Astrocyte (in vitro differentiated cells and primary cell): ENCODE data around the gene SLC52A3.

Source experiments
- EZH2 ChIP-seq: IDR thresholded peaks from 2 replicates; pipeline ENCODE4 v1.6.1; 2012; ENCODE audit warnings: mild to moderate bottlenecking, low read length, inconsistent platforms; ENCODE audit not compliant: insufficient read depth
- TF ChIP-seq, protein P1 (sequence below): IDR thresholded peaks from 2 replicates; pipeline ENCODE4 v1.5.1; 2011; ENCODE audit warnings: low read depth, mild to moderate bottlenecking, inconsistent platforms, low read length, moderate library complexity; ENCODE audit not compliant: insufficient read depth

DNA sequence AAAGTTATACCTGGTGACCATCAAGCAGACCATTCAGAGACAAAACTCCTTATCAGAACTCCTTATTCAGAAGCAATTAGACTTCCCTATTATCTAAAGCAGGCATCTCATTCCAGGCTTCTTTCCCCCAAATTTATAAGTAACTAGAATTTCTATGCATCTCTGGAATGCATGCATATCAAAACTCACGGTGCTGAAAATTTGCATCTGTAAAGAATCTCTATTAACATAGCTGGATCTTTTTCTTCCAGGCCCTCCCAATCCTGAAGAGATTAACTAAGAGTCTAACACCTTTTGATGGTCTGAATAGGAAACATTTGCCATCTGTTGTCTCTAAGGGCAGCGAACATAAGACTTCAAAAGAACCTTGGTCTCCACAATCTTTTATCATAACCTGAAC lies 22.8 kb upstream of the SLC52A3 start:
- TF ChIP-seq EZH2: no peak
- TF ChIP-seq, protein P1, sequence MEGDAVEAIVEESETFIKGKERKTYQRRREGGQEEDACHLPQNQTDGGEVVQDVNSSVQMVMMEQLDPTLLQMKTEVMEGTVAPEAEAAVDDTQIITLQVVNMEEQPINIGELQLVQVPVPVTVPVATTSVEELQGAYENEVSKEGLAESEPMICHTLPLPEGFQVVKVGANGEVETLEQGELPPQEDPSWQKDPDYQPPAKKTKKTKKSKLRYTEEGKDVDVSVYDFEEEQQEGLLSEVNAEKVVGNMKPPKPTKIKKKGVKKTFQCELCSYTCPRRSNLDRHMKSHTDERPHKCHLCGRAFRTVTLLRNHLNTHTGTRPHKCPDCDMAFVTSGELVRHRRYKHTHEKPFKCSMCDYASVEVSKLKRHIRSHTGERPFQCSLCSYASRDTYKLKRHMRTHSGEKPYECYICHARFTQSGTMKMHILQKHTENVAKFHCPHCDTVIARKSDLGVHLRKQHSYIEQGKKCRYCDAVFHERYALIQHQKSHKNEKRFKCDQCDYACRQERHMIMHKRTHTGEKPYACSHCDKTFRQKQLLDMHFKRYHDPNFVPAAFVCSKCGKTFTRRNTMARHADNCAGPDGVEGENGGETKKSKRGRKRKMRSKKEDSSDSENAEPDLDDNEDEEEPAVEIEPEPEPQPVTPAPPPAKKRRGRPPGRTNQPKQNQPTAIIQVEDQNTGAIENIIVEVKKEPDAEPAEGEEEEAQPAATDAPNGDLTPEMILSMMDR: no peak
